Measurements from ENCODE around the gene RGS7. TPM values are rescaled to one million over a fixed set of nuclear protein-coding genes. Genes with fewer than 3 reads are reported as not detected.
"Not testable (repeated sequence)": the region's sequence is repeated elsewhere in the genome, so short reads cannot be mapped to it uniquely, and the experiment has no call there.

RGS7 gene
- total and polyA plus RNA-seq, 10 of the 15 experiments (the other 5 are each of a cell fraction or from before 2014, with no cell fraction given), result not detected

GRCh38 chr1:240883490-240883889 is 473.5 kb downstream of the RGS7 start:
- WGBS (ENCODE audit: insufficient coverage, insufficient replicate concordance, low lambda C conversion rate, missing lambda C conversion rate), result 55% methylated on average over 3 of the region's 3 CpGs
- no peaks in the 10 kb centered on the region for H3K4me1 ChIP-seq (ENCODE audit: control insufficient read depth, insufficient read depth, low read length)
- TF ChIP-seq ATF3 (IDR thresholded peaks at IDR 0.05; ENCODE audit: borderline replicate concordance, extremely low read depth, low read depth, low read length) (no peak), EGR1 (IDR thresholded peaks at IDR 0.05; ENCODE audit: borderline replicate concordance in 1 of 2, low read depth in 2 of 2, low read length in 2 of 2) (no peak), FOXK2 (IDR thresholded peaks at IDR 0.05) (no peak), MXI1 (IDR thresholded peaks at IDR 0.05; ENCODE audit: low read depth, low read length) (no peak)
- H3K36me3 ChIP-seq (ENCODE audit: control insufficient read depth in 2 of 2, insufficient read depth in 2 of 2, low read length in 1 of 2), result no peaks in the 10 kb centered on the region
- no peaks in the 10 kb centered on the region for H3K9me3 ChIP-seq (replicated peaks; ENCODE audit: control insufficient read depth, insufficient read depth, low read length)
- ATAC-seq (no peak), DNase-seq (ENCODE audit: low read depth, low spot score) (no peak), FAIRE-seq (no peak)
- no peak overlapping the region for H3K27ac ChIP-seq (ENCODE audit: control insufficient read depth, insufficient read depth)
- ChIA-PET POLR2A (interaction anchor here (0.7 kb wide), 1 partner anchor 595 kb away, joined by 7 read pairs; no protein-coding TSS in a partner anchor), RAD21 (ENCODE audit: unreplicated experiment) (no interaction called here), SMC1A (ENCODE audit: uncharacterized antibody, unreplicated experiment) (no interaction called here), CTCF (no interaction called here)
- no peak overlapping the region for H2AFZ ChIP-seq (ENCODE audit: control insufficient read depth, low read depth, low read length)
- no peaks in the 10 kb centered on the region for H3K27me3 ChIP-seq (replicated peaks in 1 of 2; ENCODE audit: control insufficient read depth in 2 of 2, insufficient read depth in 2 of 2, low read length in 1 of 2)
- H3K79me2 ChIP-seq (ENCODE audit: control insufficient read depth, insufficient read depth, low read length), result no peaks in the 10 kb centered on the region
- no peak overlapping the region for H3K4me2 ChIP-seq (ENCODE audit: control insufficient read depth, insufficient read depth)
- H3K4me3 ChIP-seq, result no peak overlapping the region
- no peak overlapping the region for H3K9ac ChIP-seq (ENCODE audit: control insufficient read depth, insufficient read depth, low read length)
- in situ Hi-C loops (cut with MboI) (loop anchor here (10.0 kb wide), 1 partner anchor 601 kb away; no protein-coding TSS in a partner anchor), intact Hi-C loops (cut with micrococcal nuclease; ENCODE audit: unreplicated experiment) (loop anchor here (10.0 kb wide), 1 partner anchor 381 kb away; no protein-coding TSS in a partner anchor)
- H4K20me1 ChIP-seq (ENCODE audit: control insufficient read depth, insufficient read depth), result no peaks in the 10 kb centered on the region
- no TSS peak for BruUV-seq (replicated peaks)

DNA sequence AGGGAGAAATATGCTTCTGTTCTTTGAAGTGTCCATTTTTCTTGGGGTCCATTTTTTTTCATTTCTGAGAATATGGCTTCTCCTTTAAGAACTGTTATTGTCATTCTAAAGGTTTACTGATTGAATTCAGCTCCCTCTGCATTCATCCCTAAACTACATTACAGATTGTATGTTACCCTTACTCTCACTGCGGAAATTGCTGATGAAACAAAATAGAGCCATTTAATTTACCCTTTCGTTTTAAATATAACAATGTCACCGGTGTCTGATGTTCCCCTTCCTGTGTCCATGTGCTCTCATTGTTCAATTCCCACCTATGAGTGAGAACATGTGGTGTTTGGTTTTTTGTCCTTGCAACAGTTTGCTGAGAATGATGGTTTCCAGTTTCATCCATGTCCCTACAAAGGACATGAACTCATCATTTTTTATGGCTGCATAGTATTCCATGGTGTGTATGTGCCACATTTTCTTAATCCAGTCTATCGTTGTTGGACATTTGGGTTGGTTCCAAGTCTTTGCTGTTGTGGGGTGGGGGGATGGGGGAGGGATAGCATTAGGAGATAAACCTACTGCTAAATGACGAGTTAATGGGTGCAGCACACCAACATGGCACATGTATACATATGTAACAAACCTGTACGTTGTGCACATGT is 474.2 kb downstream of the RGS7 start:
- H3K27me3 ChIP-seq (replicated peaks in 1 of 2; ENCODE audit: control insufficient read depth in 2 of 2, insufficient read depth in 2 of 2, low read length in 1 of 2); POLR2A ChIA-PET; RAD21 ChIA-PET (ENCODE audit: unreplicated experiment); H3K4me2 ChIP-seq (ENCODE audit: control insufficient read depth, insufficient read depth); FAIRE-seq; H3K27ac ChIP-seq (ENCODE audit: control insufficient read depth, insufficient read depth); SMC1A ChIA-PET (ENCODE audit: uncharacterized antibody, unreplicated experiment); H3K36me3 ChIP-seq (ENCODE audit: control insufficient read depth in 2 of 2, insufficient read depth in 2 of 2, low read length in 1 of 2); H3K79me2 ChIP-seq (ENCODE audit: control insufficient read depth, insufficient read depth, low read length); H2AFZ ChIP-seq (ENCODE audit: control insufficient read depth, low read depth, low read length); H3K4me3 ChIP-seq; BruUV-seq (replicated peaks); DNase-seq (ENCODE audit: low read depth, low spot score); H3K9ac ChIP-seq (ENCODE audit: control insufficient read depth, insufficient read depth, low read length); H3K9me3 ChIP-seq (replicated peaks; ENCODE audit: control insufficient read depth, insufficient read depth, low read length); CTCF ChIA-PET; H4K20me1 ChIP-seq (ENCODE audit: control insufficient read depth, insufficient read depth); ATAC-seq; H3K4me1 ChIP-seq (ENCODE audit: control insufficient read depth, insufficient read depth, low read length): not testable (repeated sequence)
- WGBS (ENCODE audit: insufficient coverage, insufficient replicate concordance, low lambda C conversion rate, missing lambda C conversion rate), result 52% methylated on average over 6 of the region's 6 CpGs
- in situ Hi-C loops (cut with MboI) (loop anchor here (10.0 kb wide), 1 partner anchor 602 kb away; no protein-coding TSS in a partner anchor), intact Hi-C loops (cut with micrococcal nuclease; ENCODE audit: unreplicated experiment) (loop anchor here (10.0 kb wide), 1 partner anchor 382 kb away; no protein-coding TSS in a partner anchor)

All from GM12878 (cell line).